ENCODE measurements around the gene CAPN5. TPM values are rescaled to one million over a fixed set of nuclear protein-coding genes. Genes with fewer than 3 reads are reported as not detected.

Gene CAPN5
- total and polyA plus RNA-seq, 10 donors: 0.80 to 9.2 (median 4.6) TPM

DNA sequence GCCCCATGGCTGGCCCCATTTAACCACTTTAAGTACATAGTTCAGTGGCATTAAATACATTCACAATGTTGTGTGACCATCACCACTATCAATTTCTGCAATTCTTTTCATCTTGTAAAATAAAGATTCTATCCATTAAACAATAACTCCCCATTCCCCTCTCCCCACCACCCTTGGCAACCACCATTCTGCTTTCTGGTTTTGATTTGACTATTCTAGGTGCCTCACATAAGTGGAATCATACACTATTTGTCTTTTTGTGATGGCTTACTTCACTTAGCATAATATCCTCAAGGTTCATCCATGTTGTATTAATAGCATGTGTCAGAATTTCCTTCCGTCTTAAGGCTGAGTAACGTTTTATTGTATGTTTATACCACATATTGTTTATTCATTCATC is 68.3 kb downstream of the CAPN5 start:
- Histone ChIP-seq H3K27me3 (replicated peaks in 1 of 7) (peaks cover 0 to 31% (median 13%) of the 10 kb centered on the region in 7 donors), H3K27ac (no peak overlapping the region), H3K36me3 (no peaks in the 10 kb centered on the region), H3K9me3 (no peaks in the 10 kb centered on the region), H3K4me1 (peaks cover 0 to 16% (median 3%) of the 10 kb centered on the region in 6 donors), H3K4me3 (no peak overlapping the region)
- intact Hi-C loops (cut with DNase I; ENCODE audit: low total_unique reads): no loop called here
- 6 to 19% (median 8%) methylated on average over 2 of the region's 2 CpGs for WGBS, 5 donors
- DNase-seq: no peak
- TF ChIP-seq, protein P1, sequence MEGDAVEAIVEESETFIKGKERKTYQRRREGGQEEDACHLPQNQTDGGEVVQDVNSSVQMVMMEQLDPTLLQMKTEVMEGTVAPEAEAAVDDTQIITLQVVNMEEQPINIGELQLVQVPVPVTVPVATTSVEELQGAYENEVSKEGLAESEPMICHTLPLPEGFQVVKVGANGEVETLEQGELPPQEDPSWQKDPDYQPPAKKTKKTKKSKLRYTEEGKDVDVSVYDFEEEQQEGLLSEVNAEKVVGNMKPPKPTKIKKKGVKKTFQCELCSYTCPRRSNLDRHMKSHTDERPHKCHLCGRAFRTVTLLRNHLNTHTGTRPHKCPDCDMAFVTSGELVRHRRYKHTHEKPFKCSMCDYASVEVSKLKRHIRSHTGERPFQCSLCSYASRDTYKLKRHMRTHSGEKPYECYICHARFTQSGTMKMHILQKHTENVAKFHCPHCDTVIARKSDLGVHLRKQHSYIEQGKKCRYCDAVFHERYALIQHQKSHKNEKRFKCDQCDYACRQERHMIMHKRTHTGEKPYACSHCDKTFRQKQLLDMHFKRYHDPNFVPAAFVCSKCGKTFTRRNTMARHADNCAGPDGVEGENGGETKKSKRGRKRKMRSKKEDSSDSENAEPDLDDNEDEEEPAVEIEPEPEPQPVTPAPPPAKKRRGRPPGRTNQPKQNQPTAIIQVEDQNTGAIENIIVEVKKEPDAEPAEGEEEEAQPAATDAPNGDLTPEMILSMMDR (IDR thresholded peaks at IDR 0.05 in 8 of 11, conservative IDR thresholded peaks at IDR 0.05 in 3 of 11): no peak
- no peak for TF ChIP-seq POLR2AphosphoS5 (IDR thresholded peaks at IDR 0.05)
- no peak for TF ChIP-seq POLR2A (IDR thresholded peaks at IDR 0.05)

DNA sequence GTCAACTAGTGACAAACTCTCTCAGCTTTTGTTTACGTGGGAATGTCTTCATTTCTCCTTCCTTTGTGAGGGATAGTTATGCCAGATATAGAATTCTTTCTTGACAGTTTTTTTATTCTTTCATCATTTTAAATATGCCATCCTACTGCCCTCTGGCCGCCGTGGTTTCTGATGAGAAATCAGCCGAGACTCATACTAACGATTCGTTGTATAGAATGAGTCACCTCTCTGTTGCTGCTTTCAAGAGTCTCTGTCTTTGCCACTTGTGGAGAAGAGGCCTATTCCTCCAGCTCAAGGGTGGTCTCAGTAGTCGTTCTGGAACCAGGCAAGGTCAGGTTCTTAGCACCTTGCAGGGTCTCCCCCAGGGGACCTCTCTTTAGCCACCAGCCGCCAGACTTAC is 69.3 kb downstream of the CAPN5 start:
- TF ChIP-seq POLR2AphosphoS5 (IDR thresholded peaks at IDR 0.05) (no peak), POLR2A (IDR thresholded peaks at IDR 0.05) (no peak)
- TF ChIP-seq, protein P1 (IDR thresholded peaks at IDR 0.05 in 8 of 11, conservative IDR thresholded peaks at IDR 0.05 in 3 of 11): no peak
- peaks cover 0 to 31% (median 13%) of the 10 kb centered on the region in 7 donors for H3K27me3 ChIP-seq (replicated peaks in 1 of 7)
- no peak overlapping the region for H3K4me3 ChIP-seq

DNA sequence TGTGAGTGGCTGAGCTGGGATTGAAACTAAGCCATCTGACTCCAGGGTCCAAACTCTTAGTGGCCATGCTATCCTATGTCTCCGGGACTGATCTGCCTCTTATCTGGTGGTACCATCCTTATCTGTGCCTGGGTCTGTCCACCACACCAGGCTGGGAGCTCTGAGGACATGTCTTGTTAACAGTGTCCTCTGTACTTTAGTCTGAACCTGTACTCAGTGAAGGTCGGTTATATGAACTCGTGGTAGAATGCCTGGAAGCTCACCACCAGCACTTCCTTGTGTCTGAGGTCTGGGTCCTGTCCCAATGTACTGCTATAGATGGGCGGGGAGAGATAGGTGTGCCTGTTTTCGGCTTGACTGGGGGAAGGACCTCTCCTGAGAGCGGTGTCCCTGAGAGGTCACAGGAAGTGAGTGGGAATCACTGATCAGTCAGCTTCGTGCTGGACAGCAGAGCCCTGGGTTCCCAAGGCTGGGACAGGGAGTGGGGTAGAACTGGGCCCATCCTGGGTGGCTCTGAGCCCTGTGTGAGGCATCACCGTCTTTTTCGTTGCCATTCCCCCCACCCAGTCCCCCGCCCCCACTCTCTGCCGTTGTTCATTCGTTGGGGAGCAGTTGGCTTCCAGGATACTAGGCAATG is 70.1 kb downstream of the CAPN5 start:
- H3K4me1 ChIP-seq: peaks cover 0 to 21% (median 3%) of the 10 kb centered on the region in 6 donors
- WGBS, 5 donors: 60 to 73% (median 71%) methylated on average over 11 to 12 of the region's 12 CpGs
- peak overlapping the region in 1 of 8 donors; percentile 18 for H3K27ac ChIP-seq
- intact Hi-C loops (cut with DNase I; ENCODE audit: low total_unique reads): no loop called here
- H3K27me3 ChIP-seq (replicated peaks in 1 of 7): peaks cover 0 to 31% (median 13%) of the 10 kb centered on the region in 7 donors
- no peak overlapping the region for H3K4me3 ChIP-seq
- H3K36me3 ChIP-seq: no peaks in the 10 kb centered on the region
- TF ChIP-seq POLR2AphosphoS5 (IDR thresholded peaks at IDR 0.05): no peak
- no peak for TF ChIP-seq POLR2A (IDR thresholded peaks at IDR 0.05)
- TF ChIP-seq, protein P1 (IDR thresholded peaks at IDR 0.05 in 8 of 11, conservative IDR thresholded peaks at IDR 0.05 in 3 of 11): no peak
- DNase-seq: no peak
- no peaks in the 10 kb centered on the region for H3K9me3 ChIP-seq

More for the DNA sequence above, 69.3 kb downstream of the CAPN5 start:
- WGBS, 5 donors: 68 to 84% (median 71%) methylated on average over 8 of the region's 8 CpGs
- intact Hi-C loops (cut with DNase I; ENCODE audit: low total_unique reads): no loop called here
- Histone ChIP-seq H3K9me3 (no peaks in the 10 kb centered on the region), H3K36me3 (no peaks in the 10 kb centered on the region), H3K27ac (no peak overlapping the region), H3K4me1 (peaks cover 0 to 20% (median 3%) of the 10 kb centered on the region in 6 donors)
- no peak for DNase-seq

DNA sequence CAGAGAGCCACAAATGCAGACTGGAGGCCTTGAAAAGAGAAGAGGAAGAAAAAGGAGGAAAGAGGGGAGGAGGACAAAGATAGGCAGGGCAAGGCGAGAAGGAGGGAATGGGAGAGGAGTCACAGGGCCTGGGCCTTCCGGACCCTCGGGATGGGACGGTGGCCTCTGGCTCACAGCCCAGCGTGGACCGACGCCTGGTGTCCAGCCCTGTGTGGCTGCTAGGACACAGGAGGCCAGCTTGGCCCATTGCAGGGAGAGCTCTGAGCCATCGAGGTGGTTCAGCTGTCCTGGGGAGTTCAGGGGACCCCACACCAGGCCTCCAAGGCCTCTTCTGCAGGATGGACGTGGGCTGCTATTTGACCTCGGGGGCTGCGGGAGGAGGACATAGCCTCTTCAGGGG is 70.7 kb downstream of the CAPN5 start:
- intact Hi-C loops (cut with DNase I; ENCODE audit: low total_unique reads): no loop called here
- H3K27me3 ChIP-seq (replicated peaks in 1 of 7): peaks cover 0 to 31% (median 13%) of the 10 kb centered on the region in 7 donors
- H3K4me1 ChIP-seq: peaks cover 0 to 26% (median 3%) of the 10 kb centered on the region in 6 donors
- no peak for TF ChIP-seq POLR2A (IDR thresholded peaks at IDR 0.05)
- TF ChIP-seq POLR2AphosphoS5 (IDR thresholded peaks at IDR 0.05): no peak
- TF ChIP-seq, protein P1 (IDR thresholded peaks at IDR 0.05 in 8 of 11, conservative IDR thresholded peaks at IDR 0.05 in 3 of 11): no peak
- no peak overlapping the region for H3K4me3 ChIP-seq
- peak overlapping the region in 1 of 8 donors; percentile 18 for H3K27ac ChIP-seq
- 58 to 79% (median 73%) methylated on average over 10 to 11 of the region's 11 CpGs for WGBS, 5 donors
- no peaks in the 10 kb centered on the region for H3K9me3 ChIP-seq
- no peaks in the 10 kb centered on the region for H3K36me3 ChIP-seq
- DNase-seq: no peak
